Loucy (cell line): ENCODE results near the gene TP53TG5.

Experiments
- H2AFZ ChIP-seq: fragments of 200-600 bp; sonication (generic); 2 replicates; pipeline ENCODE4 v1.6.0; 2016; ENCODE audit warnings: antibody characterized with exemption, mild to moderate bottlenecking, low read length, moderate library complexity
- H3F3A ChIP-seq: fragments of 200-600 bp; 2 replicates; pipeline ENCODE4 v1.6.0; 2016; ENCODE audit warnings: antibody characterized with exemption, low read depth, mild to moderate bottlenecking
- H3K27me3 ChIP-seq: fragments of 200-600 bp; sonication (generic); 2 replicates; pipeline ENCODE4 v1.6.1; 2014; ENCODE audit warnings: low read length, mild to moderate bottlenecking; ENCODE audit not compliant: insufficient read depth, poor library complexity, severe bottlenecking
- H3K36me3 ChIP-seq: fragments of 200-600 bp; sonication (generic); 2 replicates; pipeline ENCODE4 v1.6.1; 2016; ENCODE audit warnings: low read length; ENCODE audit not compliant: insufficient read depth
- H3K4me1 ChIP-seq: fragments of 200-600 bp; sonication (generic); 2 replicates; pipeline ENCODE4 v1.5.1; 2014; ENCODE audit warnings: low read length, mild to moderate bottlenecking; ENCODE audit not compliant: insufficient read depth, poor library complexity, severe bottlenecking
- H3K4me2 ChIP-seq: fragments of 200-600 bp; sonication (generic); 2 replicates; pipeline ENCODE4 v1.6.0; 2014; ENCODE audit warnings: antibody characterized with exemption, low read length, low read depth, mild to moderate bottlenecking; ENCODE audit not compliant: poor library complexity, severe bottlenecking
- H3K4me3 ChIP-seq: fragments of 200-600 bp; sonication (generic); 2 replicates; pipeline ENCODE4 v1.5.1; 2014; ENCODE audit warnings: low read length, mild to moderate bottlenecking, mixed read lengths; ENCODE audit not compliant: poor library complexity, severe bottlenecking
- H3K79me2 ChIP-seq: fragments of 200-600 bp; sonication (generic); 2 replicates; pipeline ENCODE4 v1.6.1; 2014; ENCODE audit warnings: low read length; ENCODE audit not compliant: insufficient read depth
- H3K9ac ChIP-seq: fragments of 200-600 bp; sonication (generic); 2 replicates; pipeline ENCODE4 v1.6.0; 2014; ENCODE audit warnings: mild to moderate bottlenecking, low read depth, low read length, moderate library complexity; ENCODE audit not compliant: poor library complexity, severe bottlenecking
- H3K9me2 ChIP-seq: fragments of 200-600 bp; sonication (generic); replicated peaks from 2 replicates; pipeline ENCODE4 v1.6.1; 2016; ENCODE audit warnings: low read depth, low read length, mixed read lengths
- H3K9me3 ChIP-seq: fragments of 200-600 bp; sonication (generic); 2 replicates; pipeline ENCODE4 v1.6.1; 2014; ENCODE audit warnings: mild to moderate bottlenecking, antibody characterized with exemption, low read length, low read depth; ENCODE audit not compliant: insufficient read depth
- H4K20me1 ChIP-seq: fragments of 200-600 bp; sonication (generic); 2 replicates; pipeline ENCODE4 v1.6.0; 2014; ENCODE audit warnings: antibody characterized with exemption, low read length, mild to moderate bottlenecking; ENCODE audit not compliant: insufficient read depth, poor library complexity, severe bottlenecking
- CTCF ChIP-seq: fragments of 200-600 bp; sonication (generic); conservative IDR thresholded peaks from 2 replicates; pipeline ENCODE4 v1.5.1; 2014; ENCODE audit warnings: mild to moderate bottlenecking, antibody characterized with exemption, low read length
- EZH2phosphoT487 ChIP-seq: fragments of 200-600 bp; IDR thresholded peaks from 2 replicates; pipeline ENCODE4 v1.6.1; 2018; ENCODE audit warnings: antibody characterized with exemption, mild to moderate bottlenecking, moderate library complexity, borderline replicate concordance

TP53TG5 gene

GRCh38 chr20:45366631-45367030 lies 11.5 kb downstream of the TP53TG5 start:
- peaks cover 42% of the 10 kb centered on the region for H3K4me1 ChIP-seq
- no peak overlapping the region for H3K4me3 ChIP-seq
- H3K36me3 ChIP-seq = no peaks in the 10 kb centered on the region; the same call in 1 of the 2 replicates
- H3K9ac ChIP-seq = no peak overlapping the region
- peaks cover 16% of the 10 kb centered on the region for H3K79me2 ChIP-seq
- H3K27me3 ChIP-seq = no peaks in the 10 kb centered on the region
- peaks cover 6% of the 10 kb centered on the region; the same call in 1 of the 2 replicates for H3F3A ChIP-seq
- no peak overlapping the region for H3K4me2 ChIP-seq
- TF ChIP-seq EZH2phosphoT487 = no peak
- TF ChIP-seq CTCF = no peak
- no peak overlapping the region for H2AFZ ChIP-seq
- H3K9me2 ChIP-seq = no peaks in the 10 kb centered on the region
- H3K9me3 ChIP-seq = no peaks in the 10 kb centered on the region
- H4K20me1 ChIP-seq = peaks cover 6% of the 10 kb centered on the region

GRCh38 chr20:45366192-45366591 lies 11.9 kb downstream of the TP53TG5 start:
- H3K4me1 ChIP-seq = peaks cover 42% of the 10 kb centered on the region
- peaks cover 6% of the 10 kb centered on the region; the same call in 1 of the 2 replicates for H3F3A ChIP-seq
- H3K4me2 ChIP-seq = no peak overlapping the region
- H4K20me1 ChIP-seq = peaks cover 6% of the 10 kb centered on the region
- H3K27me3 ChIP-seq = no peaks in the 10 kb centered on the region
- no peaks in the 10 kb centered on the region; the same call in 1 of the 2 replicates for H3K36me3 ChIP-seq
- peaks cover 16% of the 10 kb centered on the region for H3K79me2 ChIP-seq
- H3K4me3 ChIP-seq = no peak overlapping the region
- no peaks in the 10 kb centered on the region for H3K9me2 ChIP-seq
- TF ChIP-seq EZH2phosphoT487 = no peak
- TF ChIP-seq CTCF = no peak
- no peak overlapping the region for H3K9ac ChIP-seq
- no peaks in the 10 kb centered on the region for H3K9me3 ChIP-seq
- H2AFZ ChIP-seq = no peak overlapping the region

GRCh38 chr20:45365444-45365970 lies 12.6 kb downstream of the TP53TG5 start:
- H3K9me2 ChIP-seq = no peaks in the 10 kb centered on the region
- H3K9me3 ChIP-seq = no peaks in the 10 kb centered on the region
- H3K4me3 ChIP-seq = no peak overlapping the region
- H4K20me1 ChIP-seq = peaks cover 6% of the 10 kb centered on the region
- H3K4me2 ChIP-seq = peak overlapping the region; percentile 35
- H3K27me3 ChIP-seq = no peaks in the 10 kb centered on the region
- H3K79me2 ChIP-seq = peaks cover 16% of the 10 kb centered on the region
- H3K36me3 ChIP-seq = no peaks in the 10 kb centered on the region; the same call in 1 of the 2 replicates
- TF ChIP-seq CTCF = no peak
- no peak for TF ChIP-seq EZH2phosphoT487
- H3K9ac ChIP-seq = no peak overlapping the region
- H3F3A ChIP-seq = peaks cover 6% of the 10 kb centered on the region; the same call in 1 of the 2 replicates
- H3K4me1 ChIP-seq = peaks cover 42% of the 10 kb centered on the region
- H2AFZ ChIP-seq = no peak overlapping the region
